ENCODE data around the gene PSEN1.

DNA sequence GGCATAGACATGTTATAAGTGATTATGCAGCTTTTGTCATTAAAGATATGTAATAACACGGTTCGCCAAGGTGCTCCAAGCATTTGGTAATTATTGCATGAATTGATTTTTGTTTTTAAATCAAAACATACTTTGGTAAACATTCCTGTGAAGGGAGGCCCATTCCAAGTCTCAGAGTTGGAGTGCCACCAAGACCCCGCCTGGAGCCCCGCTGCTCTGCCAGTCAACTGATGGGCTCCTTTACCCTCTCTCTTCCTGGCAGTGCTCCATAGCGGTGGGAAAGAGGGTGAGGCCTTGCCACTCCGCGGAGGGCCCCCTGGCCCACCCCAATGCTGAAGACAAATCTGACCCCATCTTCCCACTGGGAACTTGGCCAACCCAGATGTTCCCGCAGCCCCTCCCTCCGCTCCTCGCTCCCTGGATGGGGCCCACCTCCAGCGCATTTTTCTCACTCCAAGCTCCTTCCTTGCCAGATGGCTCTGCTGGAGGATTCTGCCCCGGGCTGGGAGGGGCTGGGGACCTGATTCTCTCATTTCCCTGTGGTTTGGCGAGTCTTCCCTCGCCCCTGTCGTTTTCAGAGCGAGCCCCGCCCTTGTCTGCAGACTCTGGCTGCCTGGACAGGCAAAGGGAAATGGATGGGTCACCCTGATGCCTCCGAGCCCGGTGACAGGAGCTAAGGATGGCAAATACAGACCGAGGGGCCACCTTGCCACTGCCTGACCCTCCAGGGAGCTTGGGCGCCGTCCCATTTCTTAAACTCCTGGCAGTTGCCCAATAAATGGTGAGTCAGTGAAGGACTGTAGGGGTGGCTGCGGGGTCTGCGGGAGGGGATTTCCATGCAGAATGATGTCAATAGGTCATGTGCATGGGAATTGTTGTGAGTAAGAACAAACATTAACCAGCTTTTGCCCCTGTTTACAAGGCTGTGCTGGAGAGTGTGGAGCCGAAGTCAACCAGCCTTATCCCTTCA, 91.8 kb downstream of the PSEN1 start:
- TF ChIP-seq, protein P1, sequence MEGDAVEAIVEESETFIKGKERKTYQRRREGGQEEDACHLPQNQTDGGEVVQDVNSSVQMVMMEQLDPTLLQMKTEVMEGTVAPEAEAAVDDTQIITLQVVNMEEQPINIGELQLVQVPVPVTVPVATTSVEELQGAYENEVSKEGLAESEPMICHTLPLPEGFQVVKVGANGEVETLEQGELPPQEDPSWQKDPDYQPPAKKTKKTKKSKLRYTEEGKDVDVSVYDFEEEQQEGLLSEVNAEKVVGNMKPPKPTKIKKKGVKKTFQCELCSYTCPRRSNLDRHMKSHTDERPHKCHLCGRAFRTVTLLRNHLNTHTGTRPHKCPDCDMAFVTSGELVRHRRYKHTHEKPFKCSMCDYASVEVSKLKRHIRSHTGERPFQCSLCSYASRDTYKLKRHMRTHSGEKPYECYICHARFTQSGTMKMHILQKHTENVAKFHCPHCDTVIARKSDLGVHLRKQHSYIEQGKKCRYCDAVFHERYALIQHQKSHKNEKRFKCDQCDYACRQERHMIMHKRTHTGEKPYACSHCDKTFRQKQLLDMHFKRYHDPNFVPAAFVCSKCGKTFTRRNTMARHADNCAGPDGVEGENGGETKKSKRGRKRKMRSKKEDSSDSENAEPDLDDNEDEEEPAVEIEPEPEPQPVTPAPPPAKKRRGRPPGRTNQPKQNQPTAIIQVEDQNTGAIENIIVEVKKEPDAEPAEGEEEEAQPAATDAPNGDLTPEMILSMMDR (IDR thresholded peaks at IDR 0.05), result no peak
- TF ChIP-seq POLR2A (IDR thresholded peaks at IDR 0.05) (no peak), POLR2AphosphoS5 (IDR thresholded peaks at IDR 0.05) (no peak), EP300 (IDR thresholded peaks at IDR 0.05) (no peak)

Measured in suprapubic skin (tissue), 4 donors.